ENCODE data around the gene BOD1. TPM values are rescaled to one million over a fixed set of nuclear protein-coding genes. Genes with fewer than 3 reads are reported as not detected.

Gene BOD1
- total and polyA plus RNA-seq, 2 of the 8 experiments (the other 6 are each of a cell fraction or from before 2014, with no cell fraction given) = 107 to 149 TPM

GRCh38 chr5:173597304-173597703, 19.1 kb downstream of the BOD1 start:
- H4K5ac ChIP-seq (ENCODE audit: insufficient read length, low read depth, low read length) = no peak overlapping the region
- ChIA-PET POLR2A (ENCODE audit: partially characterized antibody) (interaction anchor here (1.4 kb wide), 1 partner anchor 18 kb away, joined by 4 read pairs; no protein-coding TSS in a partner anchor), CTCF (ENCODE audit: partially characterized antibody) (interaction anchor here (1.2 to 3.9 kb wide), 3 partner anchors 15 to 715 kb away, joined by 4 to 15 read pairs (median 4); partner anchors contain the start of gene BOD1)
- no peak overlapping the region for H3K23ac ChIP-seq (ENCODE audit: insufficient read length)
- no peak overlapping the region for H3K18ac ChIP-seq (ENCODE audit: extremely low read depth, low read length)
- no peak overlapping the region for H2AFZ ChIP-seq (ENCODE audit: low read length)
- no peak overlapping the region for H3K4me2 ChIP-seq (ENCODE audit: insufficient read depth in 1 of 2, low read depth in 2 of 2, low read length in 2 of 2)
- H2BK5ac ChIP-seq (ENCODE audit: low read depth, low read length) = no peak overlapping the region
- no peak overlapping the region for H3K14ac ChIP-seq (ENCODE audit: insufficient read length)
- H4K20me1 ChIP-seq (replicated peaks in 1 of 2; ENCODE audit: control insufficient read depth in 1 of 2, insufficient read depth in 2 of 2, low read length in 2 of 2) = peaks cover 1 to 2% of the 10 kb centered on the region in 2 experiments
- H2BK12ac ChIP-seq (ENCODE audit: low read depth, low read length) = no peak overlapping the region
- H3K4me1 ChIP-seq (replicated peaks in 1 of 4; ENCODE audit: control insufficient read depth in 3 of 4, insufficient read depth in 4 of 4, low read length in 3 of 4) = no peaks in the 10 kb centered on the region; a peak in 1 of 7 replicates
- no peak overlapping the region for H4K91ac ChIP-seq (replicated peaks; ENCODE audit: insufficient read length, low read length)
- H3K9ac ChIP-seq (replicated peaks in 1 of 4; ENCODE audit: extremely low read depth in 1 of 4, low read depth in 3 of 4, low read length in 3 of 4) = no peak overlapping the region
- FAIRE-seq = no peak
- no peak overlapping the region for H2BK120ac ChIP-seq (replicated peaks; ENCODE audit: low read depth, low read length)
- no peaks in the 10 kb centered on the region; a peak in 1 of 4 replicates for H3K79me2 ChIP-seq (ENCODE audit: control insufficient read depth in 1 of 2, insufficient read depth in 2 of 2, low read length in 2 of 2)
- no peak overlapping the region for H2BK15ac ChIP-seq (ENCODE audit: low read length)
- H2BK20ac ChIP-seq (ENCODE audit: low read length) = no peak overlapping the region
- peaks cover 4% of the 10 kb centered on the region; the same call in 1 of the 2 replicates for H3K23me2 ChIP-seq (ENCODE audit: low read depth, low read length)
- no peak overlapping the region for H3K4me3 ChIP-seq (ENCODE audit: extremely low read depth in 1 of 4, insufficient read depth in 2 of 4, low read depth in 3 of 4, low read length in 4 of 4)
- no peaks in the 10 kb centered on the region for H3K27me3 ChIP-seq (replicated peaks in 1 of 4; ENCODE audit: control insufficient read depth in 3 of 4, extremely low read depth in 1 of 4, insufficient read depth in 3 of 4, low read length in 3 of 4)
- H3K9me3 ChIP-seq (ENCODE audit: insufficient read depth in 2 of 2, low read depth in 1 of 2, low read length in 1 of 2) = peaks cover 10 to 12% of the 10 kb centered on the region in 2 experiments; a peak in 3 of 4 replicates
- H3K27ac ChIP-seq (ENCODE audit: low read depth, low read length) = no peak overlapping the region
- no peak overlapping the region for H4K8ac ChIP-seq (ENCODE audit: extremely low read depth, insufficient read depth, low read length)
- no peak overlapping the region for H3K4ac ChIP-seq (replicated peaks; ENCODE audit: insufficient read length, low read depth, low read length)
- no peak overlapping the region for H2AK5ac ChIP-seq (ENCODE audit: low read depth, low read length)
- peaks cover 0 to 10% (median 1%) of the 10 kb centered on the region in 4 experiments; a peak in 3 of 8 replicates for H3K36me3 ChIP-seq (ENCODE audit: control insufficient read depth in 2 of 4, insufficient read depth in 4 of 4, low read length in 3 of 4)
- WGBS, 2 experiments (ENCODE audit: extremely low coverage in 1 of 2, insufficient coverage in 1 of 2, insufficient read length in 1 of 2, insufficient replicate concordance in 2 of 2, low coverage in 1 of 2, low lambda C conversion rate in 2 of 2, missing lambda C conversion rate in 1 of 2) = 87% methylated on average over 1 of the region's 1 CpG; no CpG with 5 or more reads in 1 of the 2 experiments
- no peak for DNase-seq (ENCODE audit: low read depth in 1 of 2, low spot score in 2 of 2)
- H3K56ac ChIP-seq (replicated peaks; ENCODE audit: insufficient read length, low read depth, low read length) = no peak overlapping the region
- H3K79me1 ChIP-seq (ENCODE audit: low read depth, low read length) = no peaks in the 10 kb centered on the region
- TF ChIP-seq TEAD4 (IDR thresholded peaks at IDR 0.05; ENCODE audit: low read depth, low read length) (no peak), POU5F1 (IDR thresholded peaks at IDR 0.05; ENCODE audit: low read depth, low read length) (no peak), MAFK (IDR thresholded peaks at IDR 0.05; ENCODE audit: low read depth, low read length) (no peak), SP1 (IDR thresholded peaks at IDR 0.05; ENCODE audit: low read depth, low read length) (no peak), TCF12 (IDR thresholded peaks at IDR 0.05; ENCODE audit: low read depth, low read length) (no peak), CTBP2 (IDR thresholded peaks at IDR 0.05; ENCODE audit: borderline replicate concordance, insufficient read depth, insufficient read length, low read length) (no peak), CBX5 (IDR thresholded peaks at IDR 0.05; ENCODE audit: low read depth, low read length) (no peak), GTF2F1 (IDR thresholded peaks at IDR 0.05; ENCODE audit: borderline replicate concordance, low read depth, low read length) (no peak), ZNF274 (IDR thresholded peaks at IDR 0.05; ENCODE audit: borderline replicate concordance, extremely low read depth, low read length) (no peak), SP4 (IDR thresholded peaks at IDR 0.05; ENCODE audit: low read length) (no peak), ASH2L (IDR thresholded peaks at IDR 0.05; ENCODE audit: low read length) (no peak), EP300 (IDR thresholded peaks at IDR 0.05; ENCODE audit: borderline replicate concordance in 1 of 2, low read depth in 2 of 2, low read length in 2 of 2) (no peak), RAD21 (IDR thresholded peaks at IDR 0.05 in 1 of 2, conservative IDR thresholded peaks at IDR 0.05 in 1 of 2; ENCODE audit: low read depth in 2 of 2, low read length in 2 of 2) (no peak), BRCA1 (IDR thresholded peaks at IDR 0.05; ENCODE audit: low read depth, low read length) (no peak)

All from H1 (cell line).